HG03354 (cell line): ENCODE data around the gene PDLIM4.

ENCODE experiments used
- ATAC-seq: cut with Tn5 transposase; IDR thresholded peaks from one replicate; pipeline ENCODE4 v1.9.1; 2021; ENCODE audit warnings: mild to moderate bottlenecking; ENCODE audit not compliant: unreplicated experiment, poor library complexity, severe bottlenecking

The PDLIM4 gene

DNA sequence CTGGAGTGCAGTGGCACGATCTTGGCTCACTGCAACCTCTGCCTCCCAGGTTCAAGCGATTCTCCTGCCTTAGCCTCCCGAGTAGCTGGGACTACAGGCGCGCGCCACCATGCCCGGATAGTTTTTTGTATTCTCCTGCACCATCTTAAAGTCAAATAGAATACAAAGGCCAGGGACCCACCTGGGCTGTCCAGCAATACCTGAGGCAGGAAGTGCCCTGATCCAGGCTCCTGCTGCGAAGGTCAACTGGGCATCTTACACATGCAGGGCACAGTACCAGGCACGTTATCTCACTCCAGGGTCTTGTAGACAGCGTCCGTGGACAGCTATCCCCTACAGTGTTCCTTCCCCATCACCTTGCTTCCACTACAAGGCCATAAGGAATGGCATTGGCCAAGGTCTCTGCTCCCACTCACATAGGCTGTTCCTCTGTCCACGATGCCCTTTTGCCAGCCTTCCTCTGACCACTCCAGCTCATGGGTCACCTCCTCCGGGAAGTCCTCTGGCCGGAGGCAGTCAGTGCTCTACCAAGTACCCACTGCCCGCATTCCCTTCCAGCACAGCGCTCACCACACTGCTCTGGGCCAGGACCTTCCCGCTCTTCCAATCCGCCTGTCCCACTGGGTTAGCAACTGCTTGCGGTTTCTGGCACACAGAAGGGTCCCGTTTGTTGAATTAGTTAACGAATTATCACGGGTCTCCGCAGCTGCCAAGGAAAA, 30.8 kb upstream of the PDLIM4 start:
- ATAC-seq = no peak

DNA sequence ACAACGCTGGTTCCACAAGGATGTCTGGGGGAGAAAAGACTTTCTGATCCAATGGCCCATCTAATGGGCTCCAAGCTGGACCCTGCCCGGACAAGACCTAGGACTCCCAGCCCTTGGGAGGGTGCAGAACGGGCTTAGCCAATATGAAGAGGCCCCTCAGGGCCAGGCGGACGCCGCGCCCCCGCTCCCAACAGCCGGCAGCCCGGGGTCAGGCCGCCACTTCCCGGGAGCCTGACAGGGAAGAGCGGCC, 30.3 kb upstream of the PDLIM4 start:
- ATAC-seq = no peak

DNA sequence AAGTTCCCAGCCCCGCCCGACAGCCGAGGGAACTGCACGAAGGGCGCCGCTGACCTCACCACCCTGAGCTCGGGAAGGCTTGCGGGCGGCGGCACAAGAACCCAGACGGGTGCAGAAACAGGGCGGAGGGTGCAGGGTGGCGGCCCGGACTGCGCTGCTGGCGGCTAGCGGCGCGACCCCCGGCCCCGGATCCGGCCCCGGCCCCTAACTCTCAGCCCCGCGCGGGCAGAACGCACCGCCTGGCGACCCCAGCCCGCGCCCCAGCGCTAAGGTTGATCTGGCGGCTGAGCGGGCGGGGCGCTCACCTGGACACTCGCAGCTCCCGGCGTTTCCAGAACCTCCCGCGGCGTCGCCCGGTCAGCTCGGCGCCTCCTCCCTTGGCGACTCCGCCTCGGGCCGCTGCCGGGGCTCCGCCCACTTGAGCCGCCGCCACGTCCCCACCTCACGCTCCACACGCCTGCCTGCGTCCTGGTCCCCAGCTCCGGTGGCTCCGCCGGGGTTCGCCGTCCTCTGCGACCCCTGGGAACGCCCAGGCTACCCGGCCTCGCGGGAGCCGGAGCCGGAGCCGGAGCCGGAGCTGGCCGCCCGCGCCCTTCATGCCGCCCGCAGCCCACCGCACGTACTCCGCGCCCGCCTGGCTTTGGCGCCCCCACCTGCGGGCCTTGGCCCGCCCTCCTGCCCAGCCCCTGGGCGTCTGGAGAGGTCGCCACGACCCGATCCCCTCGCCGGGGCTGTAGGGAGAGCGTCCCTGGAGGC, 29.8 kb upstream of the PDLIM4 start, which contains the start of gene P4HA2:
Gene P4HA2 (minus strand): TSS at position 369 of the 756 bp plus-strand sequence. CDS start 9,227 bp downstream, outside the sequence.
- ATAC-seq = peak; percentile 87

DNA sequence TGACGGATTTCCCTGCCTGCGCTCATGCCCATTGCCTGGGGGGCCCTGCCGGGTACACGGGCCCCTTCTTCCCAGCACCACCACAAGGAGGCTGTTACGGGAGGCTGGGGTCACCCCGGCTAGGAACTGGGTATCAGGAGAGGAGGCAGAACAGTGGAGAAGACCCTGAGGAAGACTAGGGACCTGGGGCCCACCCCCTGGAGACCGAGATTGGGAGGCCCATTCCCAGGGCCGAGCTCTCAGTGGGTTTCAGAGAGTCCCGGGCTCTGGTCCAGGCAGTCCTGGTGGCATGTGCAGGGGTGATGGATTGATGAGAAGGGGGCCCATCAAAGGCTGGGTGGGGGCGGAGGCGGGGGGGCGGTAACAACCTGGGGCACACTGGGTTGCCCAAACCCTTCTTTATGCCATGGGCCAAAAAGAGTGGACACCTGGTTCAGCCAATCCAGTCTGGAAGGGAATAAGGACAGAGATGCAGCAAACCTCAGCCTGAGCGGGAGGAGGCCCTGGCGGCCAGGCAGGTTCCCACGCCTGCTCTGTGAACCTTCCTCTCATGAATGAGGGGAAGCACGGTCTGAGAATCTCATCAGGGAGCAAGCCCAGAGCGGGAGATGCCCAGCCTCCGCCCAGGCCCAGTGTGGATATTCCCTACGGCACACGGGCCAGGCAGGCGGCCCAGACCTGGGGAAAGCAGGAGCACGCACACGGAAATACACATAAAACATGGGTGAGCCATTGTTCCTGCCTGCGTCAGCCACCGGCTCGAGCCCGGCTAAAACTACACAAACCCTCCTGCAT, 29.1 kb upstream of the PDLIM4 start:
- peak; percentile 9 for ATAC-seq

DNA sequence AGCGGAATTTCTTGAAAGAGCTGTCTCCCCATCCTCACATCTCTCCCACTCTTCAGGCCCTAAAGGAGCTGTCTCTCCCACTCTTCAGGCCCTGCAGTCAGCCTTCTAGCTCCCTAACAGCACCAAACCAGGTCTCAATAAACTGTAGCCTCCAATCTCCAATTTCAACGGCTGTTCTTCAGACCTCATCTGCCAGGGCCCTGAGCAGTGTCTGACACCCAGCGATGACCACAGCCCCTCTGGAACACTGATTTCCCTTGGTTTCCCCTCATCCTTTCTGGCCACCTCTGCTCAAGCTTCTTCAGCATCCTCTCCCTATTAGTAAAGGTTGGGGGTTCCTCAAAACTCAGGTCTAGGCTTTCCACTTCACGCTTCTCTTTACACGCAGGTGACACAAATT, 28.3 kb upstream of the PDLIM4 start:
- no peak for ATAC-seq

DNA sequence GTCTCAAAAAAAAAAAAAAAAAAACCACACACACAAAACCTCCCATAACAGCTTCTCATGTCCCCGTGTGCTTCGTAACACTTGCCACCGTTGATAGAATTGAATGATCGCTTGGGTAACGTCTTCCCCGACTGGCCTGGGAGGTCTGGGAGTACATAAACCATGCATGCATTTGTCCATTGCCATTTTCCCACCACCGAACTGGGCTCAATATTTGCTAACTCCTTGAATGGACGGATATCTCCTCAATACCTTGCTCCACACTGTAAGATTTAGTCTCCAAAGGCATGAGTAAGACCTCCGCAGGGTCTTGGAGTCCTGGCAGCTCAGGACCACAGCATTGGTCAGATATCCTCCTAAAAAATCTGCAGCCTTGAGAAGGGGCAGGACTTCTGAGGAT, 26.6 kb upstream of the PDLIM4 start:
- ATAC-seq = no peak

DNA sequence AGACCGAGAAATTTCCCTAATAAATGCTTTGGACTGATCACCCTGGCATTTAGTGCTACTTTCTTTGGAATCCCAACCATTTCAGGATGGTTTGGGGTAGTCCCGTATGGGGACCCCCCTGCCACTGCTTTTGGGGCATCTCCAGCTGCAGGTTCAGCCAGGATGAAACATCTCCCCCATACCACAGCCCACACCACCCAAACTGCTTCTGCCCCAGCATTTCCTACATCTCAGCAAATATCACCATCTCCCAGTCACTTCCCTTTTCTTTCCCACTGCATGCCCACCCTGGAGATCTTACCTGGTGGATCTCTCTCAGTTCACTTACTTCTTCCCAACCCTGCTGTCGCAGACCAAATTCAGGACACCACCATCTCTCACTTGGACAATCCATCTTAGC, 25.0 kb upstream of the PDLIM4 start:
- no peak for ATAC-seq

DNA sequence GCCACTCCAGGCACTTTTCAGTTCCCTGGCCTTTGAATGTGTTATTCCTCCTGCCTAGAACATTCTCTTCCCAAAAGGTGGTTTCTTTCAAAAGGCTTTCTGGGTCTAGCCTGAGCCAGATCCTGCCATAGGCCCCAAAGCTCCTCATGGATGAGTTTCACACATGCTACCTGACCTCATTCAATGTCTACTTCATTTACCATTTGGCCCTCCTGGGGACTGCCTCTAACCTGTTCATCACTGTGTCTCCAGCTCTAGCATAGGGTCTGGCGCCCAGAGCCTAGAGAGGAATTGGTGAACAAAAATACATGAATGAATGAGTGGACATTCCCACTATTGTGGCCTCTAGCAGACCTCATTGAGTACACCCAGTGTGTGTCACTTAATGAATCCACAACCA, 24.4 kb upstream of the PDLIM4 start:
- ATAC-seq = no peak

DNA sequence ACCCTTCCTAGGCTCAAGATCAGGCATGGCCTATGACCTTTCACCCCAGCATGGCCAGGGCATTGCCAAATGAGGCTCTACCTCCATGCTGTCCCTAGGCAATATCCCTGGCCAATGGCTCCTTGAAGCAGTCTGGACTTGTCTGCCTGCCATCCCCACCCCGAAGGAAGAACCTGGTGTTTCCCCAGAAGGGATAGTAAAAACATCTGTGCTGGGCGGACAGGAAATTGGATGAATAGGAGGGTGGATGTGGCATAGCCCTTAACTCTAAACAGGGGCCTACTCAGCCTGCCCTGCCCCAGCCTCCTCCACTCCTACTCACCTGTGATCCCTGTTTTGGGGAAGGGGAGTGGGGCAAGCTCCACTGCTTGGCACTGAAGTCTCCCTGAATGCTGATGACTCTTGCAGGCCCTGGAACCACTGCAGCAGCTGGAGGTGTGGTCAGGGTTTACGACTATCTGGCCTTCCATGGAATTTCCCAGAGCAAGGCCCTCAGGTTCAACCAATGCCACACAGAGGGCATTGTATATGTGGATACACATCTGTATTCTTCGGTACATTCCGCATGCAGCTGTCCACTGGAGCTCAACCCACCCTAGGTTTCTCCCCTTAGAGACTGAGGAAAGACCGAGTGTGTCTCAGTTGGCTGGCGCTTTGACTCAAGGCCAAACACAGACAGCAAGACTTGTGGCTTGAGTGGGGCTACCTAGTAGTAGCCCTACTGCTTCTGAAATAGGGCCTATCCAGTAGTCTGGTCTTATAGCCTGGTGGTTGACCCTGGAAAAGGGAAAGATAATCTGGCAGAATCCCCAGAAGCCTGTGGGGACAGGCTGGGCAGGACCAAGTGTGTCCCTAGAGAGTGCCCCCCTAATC, 23.4 kb upstream of the PDLIM4 start:
- no peak for ATAC-seq

DNA sequence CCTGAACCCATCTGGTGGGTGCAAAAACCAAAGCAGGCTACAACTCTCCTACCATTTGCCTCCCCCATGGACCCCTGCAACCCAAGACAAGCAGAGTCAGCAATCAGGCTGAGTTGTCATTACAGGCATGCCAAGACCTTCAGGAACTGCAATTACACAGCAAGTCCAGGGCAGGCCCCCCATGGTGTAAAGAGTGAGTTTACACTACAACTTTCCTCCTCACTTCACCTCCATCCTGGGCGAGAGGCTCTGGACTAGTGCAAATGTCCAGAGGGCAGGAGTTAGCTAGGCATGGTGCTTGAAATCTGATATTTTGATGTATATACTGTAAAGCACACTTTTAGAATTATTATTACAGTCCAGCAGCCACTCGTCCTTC, 22.8 kb upstream of the PDLIM4 start:
- ATAC-seq = no peak

DNA sequence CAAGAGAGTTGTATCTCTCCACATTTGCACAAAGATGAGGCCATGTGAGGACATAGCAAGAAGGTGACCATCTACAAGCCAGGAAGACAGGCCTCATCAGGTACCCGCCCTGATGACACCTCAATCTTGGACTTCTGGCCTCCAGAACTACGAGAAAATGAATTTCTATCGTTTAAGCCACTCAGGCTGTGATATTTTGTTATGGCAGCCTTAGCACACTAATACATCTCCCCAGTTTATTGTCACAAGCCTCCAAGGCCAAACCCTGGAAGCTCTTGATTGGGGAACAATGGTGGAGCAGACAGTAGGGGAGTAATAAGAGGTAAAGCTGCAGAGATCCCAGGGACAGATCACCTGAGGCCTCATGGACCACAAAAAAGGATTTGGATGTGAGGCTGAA, 22.2 kb upstream of the PDLIM4 start:
- no peak for ATAC-seq

DNA sequence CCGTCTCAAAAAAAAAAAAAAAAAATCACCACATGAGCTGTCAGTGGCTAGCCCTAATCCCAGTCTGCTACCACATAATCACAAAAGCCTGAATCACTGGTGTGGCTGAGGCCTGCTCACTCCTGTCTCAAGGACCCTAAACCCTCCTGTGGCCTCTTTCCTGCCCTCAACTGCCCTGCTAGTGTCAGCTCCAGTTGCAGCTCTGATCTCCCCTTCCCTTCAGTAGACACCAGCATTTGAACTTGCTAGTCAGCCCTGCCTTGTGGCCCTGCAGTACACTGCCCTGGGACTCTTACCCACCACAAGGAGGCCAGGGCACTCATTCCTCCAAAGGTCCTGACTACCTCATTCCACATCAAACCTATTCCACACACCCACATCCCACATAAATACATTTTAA, 20.4 kb upstream of the PDLIM4 start:
- ATAC-seq = no peak

DNA sequence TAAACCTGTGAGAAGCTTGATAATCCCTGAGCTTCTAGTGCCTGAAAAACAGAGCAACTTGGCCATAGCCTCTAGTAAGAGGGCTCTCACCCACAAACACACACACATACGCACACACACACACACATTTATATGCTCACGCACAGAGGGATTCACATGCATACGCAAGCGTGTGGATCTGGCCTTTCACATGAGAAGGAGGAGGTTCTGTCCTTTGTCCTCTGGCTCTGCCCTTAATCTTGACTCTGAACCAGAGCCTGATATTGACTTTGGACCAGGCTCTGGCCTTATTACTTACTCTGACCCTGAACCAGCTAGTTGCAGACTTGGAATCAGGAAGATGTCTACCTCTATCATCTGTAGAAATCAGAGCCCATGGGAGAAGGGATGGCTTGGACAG, 19.8 kb upstream of the PDLIM4 start:
- ATAC-seq = no peak

DNA sequence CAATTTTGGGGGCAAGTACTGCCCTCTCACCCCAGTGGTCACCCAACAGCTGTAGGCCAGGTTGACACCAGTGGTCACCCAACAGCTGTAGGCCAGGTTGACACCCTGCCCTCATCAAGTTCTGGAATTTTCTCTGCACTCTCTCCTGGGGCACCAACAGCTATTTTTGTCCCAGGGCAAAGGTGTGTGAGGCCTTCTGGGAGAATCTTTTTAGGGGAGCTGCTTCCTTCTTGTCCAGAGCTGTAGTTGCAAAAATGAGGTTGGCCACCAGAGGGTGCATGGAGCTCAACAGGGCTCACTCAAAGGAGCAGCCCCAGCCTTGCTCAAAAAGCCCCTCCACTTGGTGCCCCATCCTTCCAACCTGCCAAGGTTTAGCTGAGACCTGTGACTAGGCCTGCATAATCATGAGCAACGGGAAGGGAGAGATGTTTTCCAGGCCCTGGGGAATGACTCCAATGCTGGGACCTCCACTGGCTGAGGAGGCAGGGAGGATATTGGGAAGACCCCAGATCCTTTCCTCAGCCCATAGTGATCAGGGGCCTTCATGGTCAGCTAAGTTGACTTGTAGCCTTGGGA, 19.2 kb upstream of the PDLIM4 start:
- ATAC-seq = peak; percentile 88

DNA sequence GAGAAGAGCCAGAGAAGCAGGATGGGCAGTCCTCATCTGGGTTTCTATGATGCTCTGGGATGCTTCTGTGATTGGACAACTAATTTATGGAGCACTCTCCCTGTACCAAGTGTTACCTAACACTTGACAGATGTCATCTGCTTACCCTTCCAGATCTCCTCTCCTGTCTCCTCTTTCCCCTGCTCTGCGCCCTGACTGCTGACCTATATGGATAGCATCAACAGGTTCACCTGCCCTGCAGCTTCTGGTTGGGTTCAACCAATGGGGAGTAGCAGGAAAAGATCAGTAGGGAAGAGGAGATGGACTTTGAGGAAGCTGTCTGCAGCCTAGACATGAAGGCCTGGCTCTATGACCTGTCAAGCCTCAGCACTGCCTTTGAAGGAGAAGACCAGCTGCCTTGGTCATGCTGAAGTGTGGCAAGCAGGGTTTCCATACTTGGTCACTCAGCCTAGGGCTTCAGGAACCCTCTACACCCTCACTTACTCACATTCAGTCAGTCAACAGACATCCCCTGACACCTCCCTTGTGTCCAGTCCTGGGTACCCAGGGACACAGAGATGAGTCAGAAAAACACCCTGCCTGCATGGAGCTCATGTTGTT, 18.5 kb upstream of the PDLIM4 start:
- no peak for ATAC-seq

DNA sequence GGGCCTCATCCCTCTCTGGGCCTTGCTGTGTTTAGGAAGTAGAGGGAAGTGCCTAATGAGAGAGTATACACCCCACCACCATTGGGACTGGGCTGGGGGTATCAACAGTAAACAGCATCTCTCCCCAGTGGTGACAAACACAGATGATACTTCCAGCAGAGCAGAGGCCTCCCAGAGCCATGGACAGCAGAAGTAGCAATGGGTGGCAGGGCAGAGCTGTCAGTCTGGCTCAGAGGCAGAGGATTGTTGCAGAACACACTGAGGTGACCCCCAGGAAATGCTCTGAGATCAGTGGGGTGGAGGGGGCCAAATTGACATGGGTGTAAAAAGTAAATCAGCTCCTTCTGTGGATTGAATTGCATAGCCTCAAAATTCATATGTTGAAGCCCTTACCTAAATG, 17.7 kb upstream of the PDLIM4 start:
- no peak for ATAC-seq

DNA sequence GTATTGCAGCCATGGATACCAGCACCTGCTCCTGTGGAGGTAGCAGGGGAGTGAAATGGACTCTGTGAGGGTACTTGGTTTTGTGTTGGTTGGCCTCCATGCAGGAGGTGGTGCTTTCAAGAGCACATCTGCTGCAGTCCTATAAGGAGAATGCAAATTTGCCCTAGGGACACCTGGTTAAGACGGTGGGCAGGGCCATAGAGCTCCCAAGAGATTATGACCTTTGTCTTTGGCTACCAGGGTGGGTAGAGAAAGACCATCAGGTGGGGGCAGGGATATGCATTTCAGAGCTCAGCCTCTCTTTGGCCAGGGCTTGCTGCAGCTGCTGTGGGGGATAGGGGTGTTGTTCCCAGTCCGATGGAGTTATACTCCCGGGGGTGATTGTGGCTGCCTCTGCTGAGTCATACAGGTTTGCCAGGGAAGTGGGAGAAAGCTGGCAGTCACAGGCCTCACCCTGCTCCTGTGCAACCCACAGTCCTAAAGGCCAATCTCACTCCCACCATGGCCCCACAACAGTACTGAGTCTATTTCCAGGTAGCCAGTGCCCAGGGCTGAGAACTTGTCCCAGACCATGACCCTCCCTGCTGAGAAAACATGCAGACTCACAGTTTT, 14.0 kb upstream of the PDLIM4 start:
- no peak for ATAC-seq

DNA sequence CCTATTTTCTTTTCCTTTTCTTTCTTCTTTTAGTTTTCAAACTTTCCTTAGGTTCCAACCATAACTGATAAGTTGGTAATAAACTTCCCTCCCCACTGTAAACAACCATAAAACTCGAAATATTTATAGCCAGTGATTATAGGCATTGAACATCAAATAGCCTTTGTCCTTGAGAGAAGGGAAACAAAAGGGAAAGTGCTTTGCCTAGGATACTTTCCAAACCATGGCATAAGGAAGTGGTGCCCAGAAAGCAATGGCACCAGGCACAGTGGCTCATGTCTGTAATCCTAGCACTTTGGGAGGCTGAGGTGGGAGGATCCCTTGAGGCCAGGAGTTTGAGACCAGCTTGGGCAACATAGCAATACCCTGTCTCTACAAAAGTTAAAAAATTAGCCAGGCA, 11.9 kb upstream of the PDLIM4 start:
- ATAC-seq = no peak

DNA sequence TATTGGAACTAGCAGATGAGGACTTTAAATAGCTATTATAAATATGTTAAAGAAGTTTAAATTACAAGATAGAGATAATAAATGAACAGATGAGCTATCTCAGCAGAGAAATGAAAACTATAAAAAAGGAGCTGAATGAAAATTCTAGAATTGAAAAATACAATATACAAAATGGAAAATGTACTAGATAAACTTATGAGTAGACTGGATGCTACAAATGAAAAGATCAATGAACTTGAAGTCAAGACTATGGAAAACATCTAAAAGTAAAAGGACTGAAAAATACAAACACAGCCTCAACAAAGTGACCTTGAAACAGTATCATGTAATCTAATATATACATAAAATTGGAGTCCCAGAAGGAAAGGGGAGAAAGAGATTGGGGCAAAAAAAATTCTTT, 10.7 kb upstream of the PDLIM4 start:
- ATAC-seq = no peak
